GM18526 (cell line): ENCODE measurements around the gene ATP5MC3.

Experiments
- POLR2A ChIP-seq: IDR thresholded peaks from 3 replicates; pipeline ENCODE4 v1.6.1; 2011; ENCODE audit not compliant: insufficient read length; ENCODE audit errors: extremely low read depth

The ATP5MC3 gene

GRCh38 chr2:175175896-175176295 lies 5.6 kb downstream of the ATP5MC3 start:
- no peak for TF ChIP-seq POLR2A

DNA sequence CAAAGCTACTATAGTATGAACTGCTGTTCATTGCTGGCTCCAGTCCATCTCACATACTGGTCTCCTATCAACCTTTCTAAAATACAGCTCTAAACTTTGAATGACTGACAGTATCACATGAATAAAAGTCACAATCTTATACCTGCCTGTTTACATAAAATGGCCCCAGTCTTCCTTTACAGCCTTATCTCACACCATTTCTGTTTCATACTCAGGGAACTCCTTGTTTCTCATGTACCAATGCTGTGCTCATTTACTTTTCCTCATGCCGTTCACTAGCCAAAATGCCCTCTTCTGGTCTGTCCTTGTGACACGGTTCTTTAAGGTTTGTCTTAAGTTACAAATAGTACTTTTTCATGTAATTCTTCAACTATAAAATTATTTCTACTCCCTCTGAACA lies 6.2 kb downstream of the ATP5MC3 start:
- TF ChIP-seq POLR2A = no peak

GRCh38 chr2:175170659-175171304 lies 10.7 kb downstream of the ATP5MC3 start:
- TF ChIP-seq POLR2A = no peak

DNA sequence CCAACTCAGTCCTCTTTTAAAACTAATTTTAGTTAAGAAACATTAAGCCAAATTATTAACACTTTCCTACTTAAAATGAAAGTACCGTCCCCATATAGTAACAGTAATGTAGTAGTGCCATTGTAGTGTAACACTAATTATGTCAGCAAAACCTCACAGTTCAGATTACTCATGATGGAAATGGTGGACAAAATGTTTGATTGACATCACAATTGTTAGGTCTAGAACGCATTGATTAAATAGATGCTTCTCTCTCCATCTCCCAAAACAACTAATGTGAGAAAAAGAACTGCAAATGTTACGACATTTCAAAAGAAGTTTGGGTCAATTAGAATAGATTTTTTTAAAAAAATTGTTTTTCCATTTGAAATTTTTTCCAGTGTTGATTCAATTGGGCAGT lies 12.3 kb downstream of the ATP5MC3 start:
- no peak for TF ChIP-seq POLR2A

DNA sequence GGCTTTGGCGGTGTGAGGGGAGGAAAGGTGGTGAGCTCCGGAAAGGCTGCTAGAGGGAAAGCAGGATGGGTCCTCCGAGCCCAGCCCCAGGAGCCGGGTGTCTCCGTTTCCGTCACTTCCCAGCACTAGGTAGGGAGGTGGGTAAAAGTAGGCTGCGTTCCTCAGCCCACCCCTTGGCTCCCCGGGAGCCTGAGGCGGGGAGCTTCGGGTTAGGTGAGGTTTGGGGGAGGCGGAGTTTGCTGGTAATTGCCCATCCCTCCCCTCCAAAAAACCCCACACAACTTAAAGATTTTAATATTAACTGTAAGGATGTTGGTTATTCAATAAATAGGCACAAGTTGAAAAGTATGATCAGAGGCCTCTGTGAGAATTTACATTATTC lies 13.0 kb downstream of the ATP5MC3 start:
- peak; percentile 77 for TF ChIP-seq POLR2A

GRCh38 chr2:175167792-175168563 lies 13.5 kb downstream of the ATP5MC3 start, which contains the start of gene ATF2:
ATF2 (minus strand) TSS chr2:175168203; CDS start chr2:175136443, 31,760 bp downstream.
- peak; percentile 67 for TF ChIP-seq POLR2A

DNA sequence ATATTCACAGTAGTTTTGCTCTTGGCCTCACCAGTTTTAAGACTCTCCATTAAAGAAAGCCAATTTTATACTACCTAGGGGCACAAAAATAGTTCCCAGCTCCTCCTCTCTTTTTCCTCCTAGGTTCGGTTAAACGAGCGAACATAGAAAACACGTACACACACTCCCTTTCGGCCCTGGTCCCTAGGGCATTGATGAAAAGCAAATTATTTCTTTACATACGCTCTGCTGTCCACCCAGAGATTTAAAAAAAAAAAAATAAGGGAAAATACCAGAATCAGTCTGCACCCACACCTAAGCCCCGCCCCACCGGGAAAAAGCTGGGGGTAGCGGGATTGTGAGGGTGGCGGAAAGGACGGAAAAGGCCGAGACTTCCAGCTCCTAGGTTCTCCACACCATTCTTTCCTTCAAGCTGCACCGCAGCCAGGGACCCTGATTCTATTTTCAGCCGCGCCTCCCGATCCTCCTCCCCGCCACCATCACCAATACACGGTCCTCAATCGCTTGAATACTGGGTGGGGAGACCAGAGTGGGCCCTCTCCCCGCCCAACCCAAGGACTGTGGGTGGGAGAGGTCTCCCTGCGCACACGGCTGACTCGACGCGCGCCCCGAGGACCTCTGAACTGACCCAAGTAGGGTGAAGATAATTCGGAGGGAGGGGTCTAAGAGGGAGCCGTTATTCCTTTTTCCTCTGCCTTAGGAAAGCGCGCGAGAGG lies 14.3 kb downstream of the ATP5MC3 start:
- no peak for TF ChIP-seq POLR2A

GRCh38 chr2:175166216-175166824 lies 15.2 kb downstream of the ATP5MC3 start:
- TF ChIP-seq POLR2A = no peak

- TF ChIP-seq POLR2A = no peak
These were observed 17.3 kb downstream of the ATP5MC3 start for GRCh38 chr2:175164235-175164634.

GRCh38 chr2:175158894-175159293 lies 22.6 kb downstream of the ATP5MC3 start:
- no peak for TF ChIP-seq POLR2A

DNA sequence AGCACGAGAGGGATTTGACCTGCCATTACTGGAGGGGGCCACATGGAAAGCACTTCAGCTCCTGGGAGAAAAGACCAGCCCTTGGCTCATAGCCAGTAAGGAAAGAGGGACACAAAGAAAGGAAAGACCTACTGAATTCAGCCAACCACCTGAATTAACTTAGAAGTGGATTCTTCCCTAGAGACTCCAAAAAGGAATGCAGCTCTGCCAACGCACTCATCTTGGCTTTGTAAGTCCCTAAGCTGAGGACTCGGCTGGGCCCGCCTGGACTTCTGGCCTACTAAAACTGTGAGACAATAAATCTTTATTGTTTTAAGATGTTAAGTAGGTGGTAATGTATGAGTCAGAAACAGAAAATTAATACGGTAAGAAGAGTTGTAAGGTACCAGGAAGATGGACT lies 25.0 kb downstream of the ATP5MC3 start:
- no peak for TF ChIP-seq POLR2A

DNA sequence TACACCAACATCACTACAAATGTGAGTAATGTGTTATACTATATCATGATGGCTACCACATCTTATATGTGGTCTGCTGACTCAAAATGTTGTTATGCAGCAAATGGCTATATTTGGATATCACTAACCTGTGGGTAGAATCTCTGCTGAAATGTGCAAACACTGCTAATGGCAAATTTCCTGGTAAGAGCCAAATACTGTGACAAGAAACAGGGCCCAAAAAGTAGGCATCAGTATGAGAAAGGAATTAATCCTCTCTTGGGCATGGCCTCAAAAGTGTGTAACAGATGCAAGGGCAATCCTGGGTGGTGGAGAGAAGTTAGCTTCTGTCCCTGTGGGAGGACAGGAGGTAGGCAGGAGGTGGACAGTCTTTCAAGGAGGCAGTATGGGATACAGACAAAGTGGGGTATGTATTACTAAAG lies 26.8 kb downstream of the ATP5MC3 start:
- no peak for TF ChIP-seq POLR2A

GRCh38 chr2:175152242-175152641 lies 29.3 kb downstream of the ATP5MC3 start:
- no peak for TF ChIP-seq POLR2A

DNA sequence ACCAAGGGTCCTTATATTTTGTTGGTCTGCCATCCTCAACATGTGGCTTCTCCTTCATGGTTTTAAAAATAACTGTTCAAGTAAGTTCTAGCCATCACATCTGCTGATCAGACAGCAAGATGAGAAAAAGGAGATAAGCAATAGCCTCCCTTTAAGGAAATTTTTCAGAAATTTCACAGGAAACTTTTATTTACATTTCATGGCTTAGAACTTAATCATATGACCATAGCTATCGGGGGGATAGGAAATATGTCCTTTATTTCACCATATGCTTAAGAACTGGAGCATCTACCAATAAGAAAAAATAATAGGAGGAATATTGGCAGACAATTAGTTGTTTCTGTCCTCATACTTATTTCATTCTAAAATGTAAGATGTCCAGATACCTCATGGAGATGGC lies 29.7 kb downstream of the ATP5MC3 start:
- no peak for TF ChIP-seq POLR2A

DNA sequence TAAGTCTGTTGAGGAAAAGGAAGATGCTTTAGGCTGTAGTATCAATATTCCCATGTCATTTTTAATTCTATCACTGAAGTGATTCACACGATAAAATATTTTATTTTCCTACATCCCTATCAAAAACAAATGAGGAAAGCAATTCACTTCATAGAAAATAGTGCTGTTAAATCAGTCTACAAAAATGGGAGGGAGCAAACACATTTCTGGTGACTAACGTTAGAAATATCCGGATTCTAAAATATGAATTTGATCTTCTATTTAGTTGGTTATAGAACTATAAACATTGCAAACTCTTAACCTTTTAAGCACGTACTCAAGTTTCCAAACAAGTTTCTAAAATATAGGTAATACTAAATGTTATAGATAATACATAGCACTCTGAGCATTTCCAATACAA lies 34.3 kb downstream of the ATP5MC3 start:
- no peak for TF ChIP-seq POLR2A
